Stimulated activated CD8-positive, alpha-beta memory T cell treated with anti-CD3 and anti-CD28 coated beads, Interleukin-12 subunit alpha, Interleukin-12 subunit beta, amount 100 ng/mL, for 1 hour (primary cell): ENCODE measurements around the gene ZBTB12.
"Not testable (repeated sequence)": the region's sequence is repeated elsewhere in the genome, so short reads cannot be mapped to it uniquely, and the experiment has no call there.

ENCODE experiments used
- DNase-seq: peaks from one replicate; pipeline ENCODE4 v3.0.0-alpha.2; 2020; ENCODE audit warnings: low read depth

The ZBTB12 gene

GRCh38 chr6:31874836-31875572 is 26.9 kb downstream of the ZBTB12 start:
- DNase-seq = no peak

- DNase-seq = no peak
Observed at GRCh38 chr6:31874084-31874670, 27.7 kb downstream of the ZBTB12 start.

GRCh38 chr6:31871046-31871659 is 30.7 kb downstream of the ZBTB12 start:
- DNase-seq = no peak

GRCh38 chr6:31870385-31870921 is 31.4 kb downstream of the ZBTB12 start:
- no peak for DNase-seq

- DNase-seq = no peak
Observed at GRCh38 chr6:31869343-31869742, 32.5 kb downstream of the ZBTB12 start.

GRCh38 chr6:31868658-31868971 is 33.3 kb downstream of the ZBTB12 start:
- DNase-seq = not testable (repeated sequence)

GRCh38 chr6:31865205-31866118 is 36.4 kb downstream of the ZBTB12 start:
- no peak for DNase-seq

GRCh38 chr6:31864818-31865204 is 37.1 kb downstream of the ZBTB12 start:
- DNase-seq = no peak

- not testable (repeated sequence) for DNase-seq
Observed at GRCh38 chr6:31864123-31864562, 37.7 kb downstream of the ZBTB12 start.

GRCh38 chr6:31862344-31863235 is 39.3 kb downstream of the ZBTB12 start, which contains the start of gene NEU1:
TSS of gene NEU1 (minus strand) at chr6:31862821. CDS start at chr6:31862776, 45 bp downstream.
- peak; percentile 99 for DNase-seq

GRCh38 chr6:31861919-31862343 is 40.0 kb downstream of the ZBTB12 start:
- no peak for DNase-seq

GRCh38 chr6:31861150-31861549 is 40.7 kb downstream of the ZBTB12 start:
- no peak for DNase-seq

GRCh38 chr6:31860349-31860748 is 41.5 kb downstream of the ZBTB12 start:
- no peak for DNase-seq

- DNase-seq = no peak
Observed at GRCh38 chr6:31859923-31860322, 42.0 kb downstream of the ZBTB12 start.

- DNase-seq = no peak
Observed at GRCh38 chr6:31858707-31859106, 43.2 kb downstream of the ZBTB12 start.

- DNase-seq = not testable (repeated sequence)
Observed at GRCh38 chr6:31857774-31858173, 44.1 kb downstream of the ZBTB12 start.

- DNase-seq = not testable (repeated sequence)
Observed at GRCh38 chr6:31851980-31852718, 49.7 kb downstream of the ZBTB12 start.

GRCh38 chr6:31851485-31851832 is 50.4 kb downstream of the ZBTB12 start:
- DNase-seq = no peak

- no peak for DNase-seq
Observed at GRCh38 chr6:31850765-31851484, 51.0 kb downstream of the ZBTB12 start.
